ENCODE measurements around the gene MARCO.

GRCh38 chr2:119012345-119013301 lies 70.6 kb downstream of the MARCO start:
- TF ChIP-seq, protein P1, sequence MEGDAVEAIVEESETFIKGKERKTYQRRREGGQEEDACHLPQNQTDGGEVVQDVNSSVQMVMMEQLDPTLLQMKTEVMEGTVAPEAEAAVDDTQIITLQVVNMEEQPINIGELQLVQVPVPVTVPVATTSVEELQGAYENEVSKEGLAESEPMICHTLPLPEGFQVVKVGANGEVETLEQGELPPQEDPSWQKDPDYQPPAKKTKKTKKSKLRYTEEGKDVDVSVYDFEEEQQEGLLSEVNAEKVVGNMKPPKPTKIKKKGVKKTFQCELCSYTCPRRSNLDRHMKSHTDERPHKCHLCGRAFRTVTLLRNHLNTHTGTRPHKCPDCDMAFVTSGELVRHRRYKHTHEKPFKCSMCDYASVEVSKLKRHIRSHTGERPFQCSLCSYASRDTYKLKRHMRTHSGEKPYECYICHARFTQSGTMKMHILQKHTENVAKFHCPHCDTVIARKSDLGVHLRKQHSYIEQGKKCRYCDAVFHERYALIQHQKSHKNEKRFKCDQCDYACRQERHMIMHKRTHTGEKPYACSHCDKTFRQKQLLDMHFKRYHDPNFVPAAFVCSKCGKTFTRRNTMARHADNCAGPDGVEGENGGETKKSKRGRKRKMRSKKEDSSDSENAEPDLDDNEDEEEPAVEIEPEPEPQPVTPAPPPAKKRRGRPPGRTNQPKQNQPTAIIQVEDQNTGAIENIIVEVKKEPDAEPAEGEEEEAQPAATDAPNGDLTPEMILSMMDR (IDR thresholded peaks at IDR 0.05 in 2 of 3, conservative IDR thresholded peaks at IDR 0.05 in 1 of 3; ENCODE audit: control insufficient read depth in 2 of 3, extremely low read depth in 1 of 3, insufficient read depth in 1 of 3, low read depth in 3 of 3, low read length in 3 of 3) = no peak
- no peak for TF ChIP-seq ATF7 (IDR thresholded peaks at IDR 0.05; ENCODE audit: low read depth)
- TF ChIP-seq TARDBP (IDR thresholded peaks at IDR 0.05; ENCODE audit: borderline replicate concordance) = no peak
- no peak for TF ChIP-seq EP300 (IDR thresholded peaks at IDR 0.05; ENCODE audit: borderline replicate concordance in 1 of 2, control insufficient read depth in 1 of 2, low read depth in 2 of 2, low read length in 2 of 2)
- TF ChIP-seq ZBTB40 (IDR thresholded peaks at IDR 0.05; ENCODE audit: borderline replicate concordance) = no peak
- no peak for TF ChIP-seq MAX (IDR thresholded peaks at IDR 0.05; ENCODE audit: low read depth, low read length)
- TF ChIP-seq PRDM15 (CRISPR knock-in tag; IDR thresholded peaks at IDR 0.05) = no peak
- TF ChIP-seq ZBTB33 (IDR thresholded peaks at IDR 0.05) = no peak
- no peak for TF ChIP-seq MYC (IDR thresholded peaks at IDR 0.05; ENCODE audit: insufficient read depth, insufficient read length, insufficient replicate concordance, low read length, severe bottlenecking)
- TF ChIP-seq ETV6 (conservative IDR thresholded peaks at IDR 0.05 in 1 of 2, IDR thresholded peaks at IDR 0.05 in 1 of 2; ENCODE audit: borderline replicate concordance in 1 of 2, low read depth in 1 of 2) = no peak
- TF ChIP-seq HDAC6 (IDR thresholded peaks at IDR 0.05; ENCODE audit: unreplicated experiment) = no peak
- TF ChIP-seq, protein P2, sequence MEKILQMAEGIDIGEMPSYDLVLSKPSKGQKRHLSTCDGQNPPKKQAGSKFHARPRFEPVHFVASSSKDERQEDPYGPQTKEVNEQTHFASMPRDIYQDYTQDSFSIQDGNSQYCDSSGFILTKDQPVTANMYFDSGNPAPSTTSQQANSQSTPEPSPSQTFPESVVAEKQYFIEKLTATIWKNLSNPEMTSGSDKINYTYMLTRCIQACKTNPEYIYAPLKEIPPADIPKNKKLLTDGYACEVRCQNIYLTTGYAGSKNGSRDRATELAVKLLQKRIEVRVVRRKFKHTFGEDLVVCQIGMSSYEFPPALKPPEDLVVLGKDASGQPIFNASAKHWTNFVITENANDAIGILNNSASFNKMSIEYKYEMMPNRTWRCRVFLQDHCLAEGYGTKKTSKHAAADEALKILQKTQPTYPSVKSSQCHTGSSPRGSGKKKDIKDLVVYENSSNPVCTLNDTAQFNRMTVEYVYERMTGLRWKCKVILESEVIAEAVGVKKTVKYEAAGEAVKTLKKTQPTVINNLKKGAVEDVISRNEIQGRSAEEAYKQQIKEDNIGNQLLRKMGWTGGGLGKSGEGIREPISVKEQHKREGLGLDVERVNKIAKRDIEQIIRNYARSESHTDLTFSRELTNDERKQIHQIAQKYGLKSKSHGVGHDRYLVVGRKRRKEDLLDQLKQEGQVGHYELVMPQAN (conservative IDR thresholded peaks at IDR 0.05) = no peak
- TF ChIP-seq, protein P3, sequence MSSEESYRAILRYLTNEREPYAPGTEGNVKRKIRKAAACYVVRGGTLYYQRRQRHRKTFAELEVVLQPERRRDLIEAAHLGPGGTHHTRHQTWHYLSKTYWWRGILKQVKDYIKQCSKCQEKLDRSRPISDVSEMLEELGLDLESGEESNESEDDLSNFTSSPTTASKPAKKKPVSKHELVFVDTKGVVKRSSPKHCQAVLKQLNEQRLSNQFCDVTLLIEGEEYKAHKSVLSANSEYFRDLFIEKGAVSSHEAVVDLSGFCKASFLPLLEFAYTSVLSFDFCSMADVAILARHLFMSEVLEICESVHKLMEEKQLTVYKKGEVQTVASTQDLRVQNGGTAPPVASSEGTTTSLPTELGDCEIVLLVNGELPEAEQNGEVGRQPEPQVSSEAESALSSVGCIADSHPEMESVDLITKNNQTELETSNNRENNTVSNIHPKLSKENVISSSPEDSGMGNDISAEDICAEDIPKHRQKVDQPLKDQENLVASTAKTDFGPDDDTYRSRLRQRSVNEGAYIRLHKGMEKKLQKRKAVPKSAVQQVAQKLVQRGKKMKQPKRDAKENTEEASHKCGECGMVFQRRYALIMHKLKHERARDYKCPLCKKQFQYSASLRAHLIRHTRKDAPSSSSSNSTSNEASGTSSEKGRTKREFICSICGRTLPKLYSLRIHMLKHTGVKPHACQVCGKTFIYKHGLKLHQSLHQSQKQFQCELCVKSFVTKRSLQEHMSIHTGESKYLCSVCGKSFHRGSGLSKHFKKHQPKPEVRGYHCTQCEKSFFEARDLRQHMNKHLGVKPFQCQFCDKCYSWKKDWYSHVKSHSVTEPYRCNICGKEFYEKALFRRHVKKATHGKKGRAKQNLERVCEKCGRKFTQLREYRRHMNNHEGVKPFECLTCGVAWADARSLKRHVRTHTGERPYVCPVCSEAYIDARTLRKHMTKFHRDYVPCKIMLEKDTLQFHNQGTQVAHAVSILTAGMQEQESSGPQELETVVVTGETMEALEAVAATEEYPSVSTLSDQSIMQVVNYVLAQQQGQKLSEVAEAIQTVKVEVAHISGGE (CRISPR knock-in tag; IDR thresholded peaks at IDR 0.05) = no peak
